SJCRH30 (cell line): ENCODE data around the gene HES2. TPM values are rescaled to one million over a fixed set of nuclear protein-coding genes. Genes with fewer than 3 reads are reported as not detected.
A peak's percentile ranks its signal among the peaks of the same experiment; 100 is the strongest.
"Not testable (repeated sequence)": the region's sequence is repeated elsewhere in the genome, so short reads cannot be mapped to it uniquely, and the experiment has no call there.

Experiments
- DNase-seq, 2 experiments: peaks; one replicate each; pipeline ENCODE4 v3.0.0-alpha.2; 2015 to 2020
- H3K27ac ChIP-seq: fragments of 250-450 bp; sonication (Bioruptor Pico); 2 replicates; pipeline ENCODE4 v1.5.1; 2020; ENCODE audit warnings: mild to moderate bottlenecking, moderate library complexity
- H3K27me3 ChIP-seq: fragments of 250-450 bp; sonication (Bioruptor Pico); 2 replicates; pipeline ENCODE4 v1.5.1; 2020; ENCODE audit warnings: mild to moderate bottlenecking, moderate library complexity
- H3K36me3 ChIP-seq: fragments of 250-450 bp; sonication (Bioruptor Pico); 2 replicates; pipeline ENCODE4 v1.5.1; 2020; ENCODE audit warnings: mild to moderate bottlenecking, moderate library complexity
- H3K4me1 ChIP-seq: fragments of 250-450 bp; sonication (Bioruptor Pico); 2 replicates; pipeline ENCODE4 v1.5.1; 2020; ENCODE audit warnings: mild to moderate bottlenecking, moderate library complexity
- H3K4me3 ChIP-seq: fragments of 250-450 bp; sonication (Bioruptor Pico); 2 replicates; pipeline ENCODE4 v1.5.1; 2020; ENCODE audit warnings: mild to moderate bottlenecking, moderate library complexity
- H3K9me3 ChIP-seq: fragments of 250-450 bp; sonication (Bioruptor Pico); replicated peaks from 2 replicates; pipeline ENCODE4 v1.5.1; 2020; ENCODE audit warnings: mild to moderate bottlenecking, moderate library complexity
- total RNA-seq: library from RNA; depleted of rRNA; stranded (reverse); fragments of >200 nt; shearing (Covaris generic); gene quantifications from 2 replicates; pipeline ENCODE4 v1.2.3, GENCODE V29; 2014

The HES2 gene
- total RNA-seq, 1 experiment from 2014 or later: not detected

DNA sequence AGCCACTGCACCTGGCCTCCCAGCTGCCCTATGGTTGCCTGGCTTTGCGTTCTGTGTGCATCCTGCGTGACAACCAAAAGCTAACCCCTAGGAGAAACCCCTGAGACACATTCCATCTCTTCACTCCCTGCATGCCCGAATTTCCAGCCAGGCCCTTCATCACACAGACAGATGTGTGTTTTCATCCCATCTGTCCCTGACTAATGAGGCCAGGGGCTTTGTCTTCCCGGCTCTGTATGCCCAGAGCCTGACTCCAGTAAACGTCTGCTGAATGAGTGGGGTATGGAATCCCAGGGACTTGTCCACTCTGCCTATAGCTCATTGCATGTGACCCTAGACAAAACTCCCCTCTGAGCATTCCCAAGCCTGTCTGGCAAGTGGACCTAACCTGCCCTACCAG lies 14.5 kb upstream of the HES2 start:
- Histone ChIP-seq H3K27ac (no peak overlapping the region), H3K9me3 (no peaks in the 10 kb centered on the region), H3K4me1 (no peaks in the 10 kb centered on the region), H3K27me3 (peaks cover 38% of the 10 kb centered on the region), H3K36me3 (no peaks in the 10 kb centered on the region), H3K4me3 (no peak overlapping the region)
- no peak for DNase-seq

DNA sequence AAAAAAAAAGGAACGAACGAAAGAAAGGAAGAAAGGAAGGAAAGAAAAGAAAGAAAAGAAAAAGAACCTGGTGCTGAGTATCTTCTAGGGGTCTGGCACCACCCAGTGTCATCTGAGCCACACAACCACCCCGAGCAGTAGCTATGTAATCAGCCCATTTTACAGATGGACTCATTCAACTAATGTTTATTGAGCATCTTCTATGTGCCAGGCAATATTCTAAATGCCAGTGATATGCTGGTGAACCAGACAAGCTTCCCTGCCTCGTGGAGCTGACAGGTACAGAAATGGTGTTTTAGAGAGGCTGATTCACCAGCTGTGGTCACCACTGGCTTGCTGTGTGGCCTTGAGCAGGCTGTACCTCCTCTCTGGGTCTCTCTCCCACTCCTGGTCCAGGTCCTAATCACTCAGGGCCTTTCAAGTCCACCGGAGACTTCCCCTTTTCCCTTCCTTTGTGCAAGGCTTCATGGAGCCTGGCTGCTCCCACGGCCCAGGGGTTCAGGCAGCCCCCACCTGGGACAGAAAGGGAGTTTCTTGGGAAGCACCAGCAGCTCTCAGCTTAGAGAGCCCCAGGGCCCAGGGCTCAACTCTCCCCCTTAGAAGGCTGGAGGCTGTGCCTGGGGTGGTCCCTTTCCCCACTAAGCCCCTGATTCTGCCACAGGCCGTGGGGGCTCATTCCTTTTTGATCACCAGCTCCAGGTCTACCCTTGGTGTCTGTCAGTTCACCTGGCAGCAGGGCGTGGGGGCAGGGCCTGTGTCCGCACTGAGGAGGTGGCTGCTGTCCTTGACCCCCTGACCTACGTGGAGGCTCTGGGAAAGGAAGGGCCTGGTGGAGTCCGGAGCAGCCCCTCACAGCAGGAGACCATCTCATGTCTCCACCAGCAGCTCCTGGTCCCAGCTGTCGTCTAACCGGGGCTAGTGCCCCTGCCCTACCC lies 12.2 kb upstream of the HES2 start:
- peaks cover 47% of the 10 kb centered on the region for H3K27me3 ChIP-seq
- not testable (repeated sequence) for DNase-seq, H3K36me3 ChIP-seq

DNA sequence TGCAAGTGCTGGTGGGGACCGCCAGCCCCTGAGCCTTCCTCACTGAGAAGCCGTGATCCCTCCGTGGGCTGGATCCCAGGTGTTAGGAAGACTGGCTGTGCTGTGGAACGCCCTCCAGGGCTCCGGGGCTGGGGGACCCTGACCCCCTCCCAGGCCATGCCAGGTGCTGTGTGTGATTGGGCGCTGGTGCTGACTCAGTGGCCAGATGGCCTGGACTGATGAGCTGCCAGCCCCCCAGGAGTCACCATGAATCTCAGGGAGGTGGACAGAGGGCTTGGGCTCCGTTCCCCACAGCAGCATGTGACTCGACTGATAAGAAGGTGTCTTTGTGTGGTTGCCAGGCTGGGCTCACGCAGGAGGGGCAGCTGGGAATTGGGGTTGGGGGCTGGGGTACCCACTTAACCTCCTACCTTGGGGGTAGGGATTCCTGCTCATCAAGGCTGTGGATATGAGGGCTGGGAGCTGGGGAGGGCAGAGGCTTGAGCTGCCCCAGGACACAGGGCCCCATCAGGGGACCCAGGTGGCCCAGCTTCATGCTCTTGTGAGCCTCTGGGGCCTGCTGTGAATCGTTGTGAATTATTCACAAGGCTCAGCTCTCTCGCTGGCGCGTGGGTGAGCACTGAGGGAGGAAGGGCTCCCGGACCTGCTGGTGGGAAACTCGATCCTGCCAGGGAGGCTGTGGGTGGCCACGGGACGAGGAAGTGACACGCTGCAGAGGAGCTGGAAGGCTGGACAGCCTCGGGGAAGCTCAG lies 10.1 kb upstream of the HES2 start:
- not testable (repeated sequence) for H3K9me3 ChIP-seq, H3K36me3 ChIP-seq, DNase-seq, H3K4me1 ChIP-seq, H3K27ac ChIP-seq, H3K4me3 ChIP-seq
- H3K27me3 ChIP-seq: peaks cover 50% of the 10 kb centered on the region

More for the DNA sequence above, 12.2 kb upstream of the HES2 start:
- H3K9me3 ChIP-seq, H3K27ac ChIP-seq, H3K4me1 ChIP-seq, H3K4me3 ChIP-seq: not testable (repeated sequence)

DNA sequence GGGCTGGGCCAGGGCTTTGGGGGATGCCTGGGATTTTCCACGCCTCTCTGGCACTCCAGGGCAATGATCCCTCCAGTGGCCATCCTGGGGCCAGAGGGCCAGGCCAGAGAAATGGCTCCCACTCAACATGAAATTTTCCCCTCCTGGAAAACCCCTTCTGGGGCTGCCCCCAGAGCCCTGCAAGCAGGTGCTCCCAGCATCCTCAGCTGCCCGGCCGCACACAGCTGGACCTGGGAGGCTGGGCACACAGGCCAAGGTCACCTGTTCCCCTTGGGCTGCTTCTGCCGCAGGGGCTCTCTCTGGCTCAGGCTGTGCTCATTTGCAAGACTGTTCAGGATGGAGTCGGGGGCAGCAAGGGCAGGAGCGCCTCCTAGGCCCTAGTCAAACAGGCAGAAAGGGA lies 8.7 kb upstream of the HES2 start:
- H3K27ac ChIP-seq, H3K36me3 ChIP-seq, H3K4me1 ChIP-seq, H3K9me3 ChIP-seq, DNase-seq, H3K4me3 ChIP-seq: not testable (repeated sequence)
- peaks cover 51% of the 10 kb centered on the region for H3K27me3 ChIP-seq

DNA sequence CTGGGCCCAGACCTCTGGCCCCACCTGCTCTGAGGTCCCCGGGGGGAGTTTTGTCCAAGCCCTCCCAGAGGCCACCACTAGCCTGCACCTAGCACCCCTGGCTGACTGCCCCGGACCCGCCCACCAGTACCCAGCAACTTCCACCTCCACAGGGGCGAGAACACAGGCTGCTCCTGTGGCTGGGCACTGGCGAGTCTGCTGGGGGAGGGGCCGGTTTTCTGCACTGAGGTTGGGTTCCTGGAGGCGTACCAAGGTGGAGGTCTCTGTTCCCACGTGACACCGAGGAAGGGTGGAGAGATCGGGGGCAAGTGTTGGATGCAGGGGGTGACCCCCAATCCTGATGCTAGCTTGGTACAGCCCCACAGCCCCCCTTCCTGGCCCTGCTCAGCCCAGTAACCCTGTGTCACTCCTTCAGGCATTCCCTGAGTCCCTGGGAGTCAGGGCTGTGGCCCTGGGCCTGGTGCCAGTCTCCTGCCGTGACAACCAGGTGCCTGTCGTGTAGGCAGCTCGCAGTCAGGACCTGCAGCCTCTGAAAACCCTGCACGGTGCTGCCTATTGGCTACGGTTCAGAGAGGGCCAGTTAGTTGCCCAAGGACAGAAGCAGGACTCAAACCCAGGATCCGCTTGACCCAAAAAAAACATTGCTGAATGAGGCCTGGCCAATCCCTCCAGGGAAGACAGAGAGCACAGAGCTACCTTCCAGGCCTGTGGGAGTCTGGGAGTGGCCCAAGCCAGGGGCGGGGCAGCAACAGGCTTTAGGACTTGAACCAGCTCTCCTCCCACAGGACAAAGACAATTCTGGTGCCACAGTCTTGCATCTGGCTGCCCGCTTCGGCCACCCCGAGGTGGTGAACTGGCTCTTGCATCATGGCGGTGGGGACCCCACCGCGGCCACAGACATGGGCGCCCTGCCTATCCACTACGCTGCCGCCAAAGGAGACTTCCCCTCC lies 8.0 kb upstream of the HES2 start:
- Histone ChIP-seq H3K27ac (no peak overlapping the region), H3K36me3 (no peaks in the 10 kb centered on the region), H3K27me3 (peaks cover 53% of the 10 kb centered on the region)

DNA sequence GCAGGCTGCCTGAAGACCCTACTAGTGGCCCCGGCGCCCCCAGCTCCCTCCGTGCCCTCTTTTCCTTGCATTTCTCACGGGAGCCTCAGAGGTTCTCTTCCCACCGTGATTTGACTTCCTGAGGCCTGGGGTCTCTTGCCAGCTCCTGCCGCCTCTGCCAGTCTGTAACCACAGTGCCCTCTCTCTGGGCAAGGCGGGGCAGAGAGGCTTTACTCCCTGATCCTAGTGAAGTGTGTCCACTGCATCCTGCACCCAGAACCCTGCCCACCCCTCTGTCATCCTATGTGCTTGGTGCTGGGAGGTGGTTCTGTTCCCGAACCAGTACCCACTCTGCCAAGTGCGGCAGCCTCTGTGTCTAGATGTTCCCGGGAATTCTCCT lies 7.2 kb upstream of the HES2 start:
- Histone ChIP-seq H3K4me1 (no peaks in the 10 kb centered on the region), H3K27me3 (peaks cover 52% of the 10 kb centered on the region)

More for the DNA sequence above, 8.0 kb upstream of the HES2 start:
- Histone ChIP-seq H3K4me3 (no peak overlapping the region), H3K9me3 (no peaks in the 10 kb centered on the region), H3K4me1 (no peaks in the 10 kb centered on the region)
- DNase-seq: no peak

DNA sequence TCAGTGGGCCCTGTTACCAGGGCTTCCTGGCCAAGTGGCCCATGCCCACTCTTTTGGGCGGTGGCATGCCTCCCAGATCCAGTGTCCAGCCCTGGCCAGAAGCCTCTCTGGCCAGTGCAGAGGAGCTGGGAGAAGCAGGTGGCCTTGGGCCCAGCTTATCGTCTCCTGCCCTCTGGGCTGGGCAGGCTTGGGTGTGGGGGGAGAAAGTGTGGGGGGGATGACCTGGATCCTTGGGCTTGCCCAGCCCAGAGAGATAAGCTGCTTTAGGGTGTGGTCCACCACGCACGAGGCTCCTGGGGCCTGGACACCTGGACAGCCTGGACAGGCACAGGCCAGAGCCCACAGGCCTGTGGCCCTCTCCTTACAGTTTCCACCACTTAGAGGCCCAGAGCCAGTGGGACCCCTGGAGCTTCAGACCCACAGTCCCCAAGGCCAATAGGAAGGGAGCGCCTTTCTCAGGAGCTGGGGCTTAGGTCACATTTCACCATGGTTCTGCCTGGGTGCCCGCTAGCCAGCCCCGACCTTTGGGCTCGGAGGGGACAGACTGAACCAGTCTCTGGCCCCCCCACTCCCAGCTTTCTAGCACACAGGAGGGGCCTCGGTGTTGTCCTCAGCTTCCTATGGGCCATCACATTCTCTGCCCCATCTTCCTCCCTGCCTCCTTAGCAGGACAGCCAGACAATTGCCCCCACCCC lies 6.7 kb upstream of the HES2 start:
- Histone ChIP-seq H3K4me3 (no peak overlapping the region), H3K9me3 (no peaks in the 10 kb centered on the region), H3K27me3 (peaks cover 55% of the 10 kb centered on the region), H3K4me1 (no peaks in the 10 kb centered on the region), H3K36me3 (no peaks in the 10 kb centered on the region), H3K27ac (no peak overlapping the region)
- DNase-seq: no peak

More for the DNA sequence above, 7.2 kb upstream of the HES2 start:
- no peak for DNase-seq
- H3K9me3 ChIP-seq: no peaks in the 10 kb centered on the region
- no peak overlapping the region for H3K27ac ChIP-seq
- H3K36me3 ChIP-seq: no peaks in the 10 kb centered on the region
- H3K4me3 ChIP-seq: no peak overlapping the region

DNA sequence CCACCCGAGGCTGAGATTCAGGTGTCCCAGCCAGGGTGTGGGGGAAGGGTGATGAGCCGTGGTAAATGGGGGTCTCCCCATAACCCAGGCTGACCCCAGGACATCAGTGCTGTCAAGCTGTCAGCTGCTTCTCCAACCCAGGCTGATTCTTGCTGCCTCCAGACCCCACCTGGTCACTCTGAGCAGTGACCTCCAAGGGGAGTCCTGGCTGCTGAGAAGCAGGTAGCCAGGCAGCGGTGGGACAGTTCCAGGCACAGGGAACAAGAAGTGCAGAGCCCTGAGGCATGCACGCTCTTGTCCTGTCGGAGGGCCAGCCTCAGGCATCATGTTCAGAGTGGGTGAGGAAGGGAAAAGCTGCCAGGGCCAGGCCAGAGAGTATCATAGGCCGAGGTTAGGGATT lies 5.9 kb upstream of the HES2 start:
- H3K36me3 ChIP-seq: no peaks in the 10 kb centered on the region
- H3K27me3 ChIP-seq: peaks cover 57% of the 10 kb centered on the region
- H3K4me1 ChIP-seq: no peaks in the 10 kb centered on the region
- no peak overlapping the region for H3K27ac ChIP-seq
- no peak overlapping the region for H3K4me3 ChIP-seq
- no peaks in the 10 kb centered on the region; the same call in 1 of the 2 replicates for H3K9me3 ChIP-seq
- no peak for DNase-seq

DNA sequence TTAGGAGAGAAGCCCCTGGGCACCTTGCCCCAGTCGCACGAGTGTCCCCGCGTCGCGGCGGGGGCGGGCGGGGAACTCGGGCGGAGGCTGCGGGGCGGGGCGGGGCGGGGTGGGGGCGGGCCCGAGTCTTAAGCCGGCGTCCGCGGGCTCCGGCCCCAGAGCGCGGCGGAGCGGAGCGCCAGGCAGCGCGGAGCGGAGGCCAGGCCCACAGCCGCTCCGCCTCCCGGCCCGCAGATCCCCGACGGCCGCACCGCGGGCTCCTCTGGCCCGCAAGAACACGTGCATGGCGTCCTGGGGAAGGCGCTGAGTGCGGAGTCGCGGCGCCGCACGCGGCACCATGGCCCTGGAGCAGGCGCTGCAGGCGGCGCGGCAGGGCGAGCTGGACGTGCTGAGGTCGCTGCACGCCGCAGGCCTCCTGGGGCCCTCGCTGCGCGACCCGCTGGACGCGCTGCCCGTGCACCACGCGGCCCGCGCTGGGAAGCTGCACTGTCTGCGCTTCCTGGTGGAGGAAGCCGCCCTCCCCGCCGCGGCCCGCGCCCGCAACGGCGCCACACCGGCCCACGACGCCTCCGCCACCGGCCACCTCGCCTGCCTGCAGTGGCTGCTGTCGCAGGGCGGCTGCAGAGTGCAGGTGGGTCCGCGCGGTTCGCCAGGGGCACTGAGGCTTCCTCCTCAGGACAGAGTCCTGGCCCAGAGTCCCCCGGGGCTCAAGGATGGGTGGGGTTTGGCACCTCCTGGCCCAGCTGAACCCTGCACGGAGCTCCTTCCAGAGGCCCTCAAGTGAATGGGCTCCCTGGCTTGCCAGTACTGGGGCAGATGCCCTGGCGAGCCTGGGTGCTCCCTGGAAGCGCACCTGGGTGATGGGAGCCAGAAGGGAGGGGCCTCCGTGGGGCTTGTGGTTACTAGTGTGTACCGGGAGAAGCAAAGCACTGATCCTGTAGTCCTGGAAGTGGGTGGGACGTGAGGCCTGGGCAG lies 5.2 kb upstream of the HES2 start, which contains the start of gene ESPN:
Gene ESPN (plus strand): TSS at position 158 of the 975 bp plus-strand sequence. CDS start 180 bp downstream, at position 338.
- peaks cover 51% of the 10 kb centered on the region for H3K27me3 ChIP-seq
- H3K4me1 ChIP-seq: no peaks in the 10 kb centered on the region
- DNase-seq: no peak
- H3K36me3 ChIP-seq: no peaks in the 10 kb centered on the region
- H3K4me3 ChIP-seq: no peak within 1 kb of the TSS
- H3K9me3 ChIP-seq: no peaks in the 10 kb centered on the region; the same call in 1 of the 2 replicates
- H3K27ac ChIP-seq: no peak within 1 kb of the TSS

DNA sequence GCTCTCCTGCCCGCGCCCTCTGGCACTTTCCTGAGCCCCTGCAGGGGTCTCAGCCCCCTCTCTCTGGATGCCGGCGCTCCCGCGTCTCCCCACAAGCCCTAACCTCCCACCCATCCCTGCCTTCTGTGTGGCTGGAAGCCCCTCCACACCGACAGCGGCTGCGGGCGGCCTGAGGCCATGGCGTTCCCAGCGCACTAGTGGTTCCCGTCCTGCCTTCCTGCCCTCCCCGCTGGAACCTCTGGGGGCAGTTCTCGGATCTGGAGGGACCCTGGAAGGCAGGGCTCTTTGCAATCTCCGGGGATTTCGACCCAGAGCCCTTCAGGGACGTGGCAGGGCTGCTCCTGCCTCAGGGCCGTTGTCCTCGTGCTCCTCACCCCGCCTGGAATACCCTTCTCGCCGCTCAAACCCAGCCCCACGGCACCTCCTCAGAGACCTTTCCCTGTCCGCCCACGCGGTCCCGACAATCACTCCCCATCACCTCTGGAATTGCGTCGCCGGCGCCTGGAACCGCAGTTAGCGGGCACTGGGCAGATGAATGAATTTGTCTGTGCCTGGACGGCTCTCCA lies 4.4 kb upstream of the HES2 start:
- no peaks in the 10 kb centered on the region; the same call in 1 of the 2 replicates for H3K9me3 ChIP-seq
- no peaks in the 10 kb centered on the region for H3K36me3 ChIP-seq
- no peak for DNase-seq
- H3K27me3 ChIP-seq: peaks cover 51% of the 10 kb centered on the region
- no peaks in the 10 kb centered on the region for H3K4me1 ChIP-seq
- H3K27ac ChIP-seq: no peak overlapping the region
- H3K4me3 ChIP-seq: no peak overlapping the region

DNA sequence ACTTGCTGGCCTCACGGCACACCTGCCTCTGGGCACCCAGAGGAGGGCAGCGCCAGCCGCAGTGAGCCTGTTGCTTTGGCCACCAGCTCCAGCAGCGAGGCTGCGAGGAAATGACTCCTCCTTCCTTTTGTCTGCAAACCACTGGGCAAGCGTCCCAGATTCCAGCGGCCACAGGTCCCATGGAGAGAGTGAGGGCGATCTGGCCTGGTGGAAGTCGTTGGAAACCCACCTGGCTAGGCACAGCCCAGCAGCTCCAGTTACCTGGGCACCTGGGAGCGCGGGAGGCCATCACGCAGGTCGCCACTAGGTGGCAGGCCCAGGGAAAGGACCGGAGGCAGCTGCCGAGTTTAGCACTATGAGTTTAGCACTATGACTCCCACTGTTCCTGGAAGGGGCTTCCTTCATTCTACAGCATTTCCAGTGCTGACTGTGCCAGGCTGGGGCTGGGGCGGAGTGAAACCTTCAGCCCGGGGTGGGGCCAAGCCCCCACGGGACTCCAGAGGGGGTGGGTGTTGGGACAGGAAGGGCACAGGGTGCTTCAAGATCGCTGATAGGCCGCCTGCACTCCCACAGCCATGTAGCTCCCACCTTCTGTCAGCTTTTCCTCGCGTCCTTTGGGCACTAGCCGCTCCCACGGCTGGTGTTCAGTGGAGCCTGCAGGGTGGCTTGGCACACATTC lies 3.7 kb upstream of the HES2 start:
- Histone ChIP-seq H3K4me3 (no peak overlapping the region), H3K27ac (no peak overlapping the region), H3K4me1 (no peaks in the 10 kb centered on the region), H3K9me3 (no peaks in the 10 kb centered on the region; the same call in 1 of the 2 replicates), H3K27me3 (peaks cover 51% of the 10 kb centered on the region), H3K36me3 (no peaks in the 10 kb centered on the region)
- peak in 1 of 2 experiments; percentile 53 for DNase-seq

DNA sequence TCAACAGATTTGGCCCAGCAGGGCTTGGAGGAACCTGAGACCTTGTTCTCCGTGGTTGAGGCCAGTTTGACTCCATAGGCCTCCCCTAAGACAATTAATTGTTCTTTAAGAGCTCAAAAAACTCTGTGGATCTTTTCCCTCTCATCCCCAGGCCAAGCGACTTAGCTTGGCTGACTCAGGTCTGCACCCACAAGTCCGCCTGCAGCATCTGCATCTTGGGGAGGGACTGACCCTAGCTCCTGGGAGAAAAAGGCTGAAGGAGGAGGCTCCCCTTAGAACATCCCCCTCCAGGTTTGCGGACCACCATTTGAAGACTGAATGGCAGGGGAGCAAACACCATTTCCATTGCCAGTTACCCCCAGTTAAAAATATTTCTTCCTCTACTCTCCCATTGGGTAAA lies 1.5 kb upstream of the HES2 start:
- H3K27me3 ChIP-seq: peaks cover 45% of the 10 kb centered on the region
- H3K36me3 ChIP-seq: no peaks in the 10 kb centered on the region
- H3K4me1 ChIP-seq: no peaks in the 10 kb centered on the region
- no peak overlapping the region for H3K4me3 ChIP-seq
- no peak for DNase-seq
- H3K9me3 ChIP-seq: no peaks in the 10 kb centered on the region; the same call in 1 of the 2 replicates
- no peak overlapping the region for H3K27ac ChIP-seq
